Cardiac fibroblast (primary cell): ENCODE data around the gene IFI27L1.

Experiments used
- DNase-seq, 2 donors: peaks; one replicate each; pipeline versions ENCODE4 v3.0.0 to v3.0.0-alpha.2; 2010; ENCODE audit warnings: low read depth in 2 of 2
- H3K4me3 ChIP-seq, 2 donors: replicated peaks in 1 of 2; 1 replicate in 1 of 2; 2 replicates in 1 of 2; pipeline ENCODE4 v1.5.1; 2011; ENCODE audit warnings: low read depth in 2 of 2, low read length in 2 of 2, mild to moderate bottlenecking in 2 of 2, moderate library complexity in 1 of 2
- CTCF ChIP-seq: IDR thresholded peaks from one replicate; pipeline ENCODE4 v1.5.1; 2011; ENCODE audit warnings: low read depth, mild to moderate bottlenecking, low read length, inconsistent platforms

The IFI27L1 gene

GRCh38 chr14:94127330-94127729, 46.2 kb downstream of the IFI27L1 start:
- H3K4me3 ChIP-seq: no peak overlapping the region
- DNase-seq: no peak
- no peak for TF ChIP-seq CTCF

DNA sequence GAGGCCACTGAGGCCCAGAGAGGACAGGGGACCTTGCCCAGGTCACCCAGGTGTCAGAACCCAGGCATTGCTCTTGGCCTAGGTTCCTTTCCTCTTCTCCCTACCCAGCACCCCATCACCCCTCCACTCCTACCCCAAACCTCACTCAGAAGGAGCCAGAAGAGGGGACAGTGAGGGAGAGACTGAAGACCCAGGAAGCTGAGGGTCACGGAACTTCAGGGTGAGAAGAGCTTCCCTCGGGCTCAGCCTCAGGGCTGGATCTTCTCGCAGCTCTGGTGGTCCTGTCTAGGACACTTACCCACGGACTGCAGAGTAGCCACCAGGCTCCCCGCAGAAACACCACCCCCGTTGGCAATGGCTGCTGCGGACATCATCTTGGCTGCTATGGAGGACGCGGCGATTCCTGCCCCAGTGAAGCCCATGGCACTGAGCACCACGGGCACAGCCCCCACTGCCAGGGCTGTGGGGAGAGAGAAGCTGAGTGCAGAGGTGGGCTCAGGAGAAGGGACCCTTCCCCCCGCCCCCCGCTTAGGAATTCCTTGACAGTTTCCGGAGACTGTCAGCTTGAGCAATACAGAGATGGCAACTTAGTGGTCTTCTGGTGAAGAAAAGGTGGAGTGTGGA, 47.2 kb downstream of the IFI27L1 start:
- DNase-seq: no peak
- H3K4me3 ChIP-seq: peak overlapping the region in 1 of 2 donors; percentile 63
- TF ChIP-seq CTCF: no peak

GRCh38 chr14:94129111-94129757, 48.1 kb downstream of the IFI27L1 start, which contains the start of gene IFI27L2:
IFI27L2 (minus strand) TSS chr14:94129604; CDS start chr14:94129564, 40 bp downstream.
- peak within 1 kb of the TSS; percentile 60 to 63 for H3K4me3 ChIP-seq
- TF ChIP-seq CTCF: no peak
- DNase-seq: peak; percentile 79 to 91

GRCh38 chr14:94129758-94130414, 48.8 kb downstream of the IFI27L1 start:
- peak; percentile 64 to 70 for DNase-seq
- H3K4me3 ChIP-seq: peak overlapping the region; percentile 60 to 63
- no peak for TF ChIP-seq CTCF

DNA sequence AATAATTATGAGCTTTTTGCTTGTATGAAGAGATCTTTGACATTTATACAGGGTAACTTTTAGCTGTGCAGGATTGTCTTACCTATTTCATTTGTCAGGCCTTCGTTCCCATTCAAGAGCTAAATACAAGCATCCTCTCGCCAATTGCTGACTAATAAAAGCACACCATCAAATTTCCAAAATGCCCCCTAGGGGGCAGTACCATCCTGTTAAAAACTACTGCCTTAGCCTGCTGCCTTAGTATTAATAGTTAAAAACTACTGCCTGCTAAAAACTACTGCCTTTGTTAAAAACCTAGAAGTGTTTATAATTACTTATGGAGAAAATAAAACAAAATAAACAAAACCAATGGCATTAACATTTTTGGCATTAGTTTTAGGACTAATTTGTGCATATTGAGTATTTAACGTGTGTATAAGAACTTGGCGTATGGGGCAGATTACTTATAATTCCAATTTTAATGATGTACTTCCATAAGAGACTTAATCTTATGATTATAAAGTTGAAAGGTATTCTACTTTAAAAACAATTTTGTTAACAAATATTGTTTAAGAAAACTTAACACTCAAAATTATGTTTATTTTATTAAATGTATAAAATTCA, 51.3 kb downstream of the IFI27L1 start:
- no peak overlapping the region for H3K4me3 ChIP-seq
- DNase-seq: peak; percentile 79 to 84
- peak; percentile 71 for TF ChIP-seq CTCF

DNA sequence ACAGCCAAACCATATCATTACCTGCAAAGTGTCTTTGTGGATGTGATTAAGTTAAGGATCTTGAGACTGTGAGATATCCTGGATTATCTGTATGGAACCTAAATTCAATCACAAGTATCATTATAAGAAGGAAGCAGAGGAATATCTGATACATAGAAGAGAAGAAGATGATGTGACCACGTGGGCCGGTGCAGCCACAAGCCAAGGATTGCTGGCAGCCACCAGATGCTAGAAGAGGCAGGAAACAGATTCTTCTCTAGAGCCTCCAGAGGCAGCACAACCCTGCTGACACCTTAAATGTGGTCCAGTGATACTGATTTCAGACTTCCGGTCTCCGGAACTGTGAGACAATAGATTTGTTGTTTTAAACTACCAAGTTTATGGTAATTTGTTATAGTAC, 54.4 kb downstream of the IFI27L1 start:
- H3K4me3 ChIP-seq: no peak overlapping the region
- TF ChIP-seq CTCF: no peak
- DNase-seq: no peak
